ENCODE results near the gene TCERG1L.

Gene TCERG1L

GRCh38 chr10:131125511-131126225 is 185.9 kb downstream of the TCERG1L start:
- Histone ChIP-seq H3K9me3 (replicated peaks in 1 of 11) (peaks cover 14 to 22% (median 17%) of the 10 kb centered on the region in 11 experiments), H4K20me1 (no peaks in the 10 kb centered on the region; a peak in 1 of 22 replicates), H3K27me3 (peaks cover 0 to 6% (median 0%) of the 10 kb centered on the region in 11 experiments; a peak in 1 of 22 replicates), H3K9ac (peak overlapping the region in 2 of 11 experiments; percentile 50 to 69; a peak in 1 of 22 replicates), H3K27ac (peak overlapping the region in 2 of 11 experiments; percentile 67 to 73; a peak in 3 of 22 replicates), H3K4me3 (no peak overlapping the region), H3K36me3 (peaks cover 0 to 19% (median 6%) of the 10 kb centered on the region in 11 experiments; a peak in 8 of 22 replicates), H3K4me1 (peaks cover 25 to 80% (median 69%) of the 10 kb centered on the region in 10 experiments), H3K4me2 (peak overlapping the region; percentile 75 to 97 (median 89); a peak in 19 of 22 replicates)
- TF ChIP-seq Cebpa-rat (IDR thresholded peaks at IDR 0.05), result no peak

GRCh38 chr10:131124945-131125344 is 186.6 kb downstream of the TCERG1L start:
- peaks cover 20 to 80% (median 69%) of the 10 kb centered on the region in 10 experiments for H3K4me1 ChIP-seq
- H3K36me3 ChIP-seq, result peaks cover 0 to 19% (median 6%) of the 10 kb centered on the region in 11 experiments; a peak in 8 of 22 replicates
- H3K4me3 ChIP-seq, result no peak overlapping the region
- no peak overlapping the region; a peak in 1 of 22 replicates for H3K4me2 ChIP-seq
- TF ChIP-seq Cebpa-rat (IDR thresholded peaks at IDR 0.05), result no peak
- H3K9me3 ChIP-seq (replicated peaks in 1 of 11), result peaks cover 14 to 22% (median 17%) of the 10 kb centered on the region in 11 experiments
- peaks cover 0 to 6% (median 0%) of the 10 kb centered on the region in 11 experiments; a peak in 1 of 22 replicates for H3K27me3 ChIP-seq
- H3K27ac ChIP-seq, result no peak overlapping the region
- H3K9ac ChIP-seq, result no peak overlapping the region
- H4K20me1 ChIP-seq, result no peaks in the 10 kb centered on the region; a peak in 1 of 22 replicates

- Histone ChIP-seq H3K27ac (no peak overlapping the region), H4K20me1 (no peaks in the 10 kb centered on the region; a peak in 1 of 22 replicates), H3K9ac (no peak overlapping the region), H3K36me3 (peaks cover 0 to 19% (median 6%) of the 10 kb centered on the region in 11 experiments; a peak in 8 of 22 replicates), H3K4me3 (no peak overlapping the region), H3K27me3 (peaks cover 0 to 6% (median 0%) of the 10 kb centered on the region in 11 experiments; a peak in 1 of 22 replicates), H3K4me1 (peaks cover 20 to 80% (median 69%) of the 10 kb centered on the region in 10 experiments), H3K9me3 (replicated peaks in 1 of 11) (peaks cover 14 to 22% (median 17%) of the 10 kb centered on the region in 11 experiments), H3K4me2 (no peak overlapping the region)
- no peak for TF ChIP-seq Cebpa-rat (IDR thresholded peaks at IDR 0.05)
Observed at GRCh38 chr10:131123496-131123895, 188.0 kb downstream of the TCERG1L start.

GRCh38 chr10:131121511-131122035 is 189.9 kb downstream of the TCERG1L start:
- peaks cover 0 to 26% (median 6%) of the 10 kb centered on the region in 11 experiments; a peak in 8 of 22 replicates for H3K36me3 ChIP-seq
- no peak overlapping the region for H3K9ac ChIP-seq
- no peak overlapping the region for H3K27ac ChIP-seq
- no peaks in the 10 kb centered on the region; a peak in 2 of 22 replicates for H4K20me1 ChIP-seq
- no peak overlapping the region for H3K4me3 ChIP-seq
- H3K4me2 ChIP-seq, result peak overlapping the region in 8 of 11 experiments; percentile 48 to 78 (median 68); a peak in 16 of 22 replicates
- H3K9me3 ChIP-seq (replicated peaks in 1 of 11), result peaks cover 14 to 37% (median 21%) of the 10 kb centered on the region in 11 experiments
- peaks cover 3 to 80% (median 68%) of the 10 kb centered on the region in 10 experiments for H3K4me1 ChIP-seq
- H3K27me3 ChIP-seq, result peaks cover 0 to 6% (median 0%) of the 10 kb centered on the region in 11 experiments; a peak in 1 of 22 replicates
- no peak for TF ChIP-seq Cebpa-rat (IDR thresholded peaks at IDR 0.05)

GRCh38 chr10:131119626-131120355 is 191.7 kb downstream of the TCERG1L start:
- Histone ChIP-seq H3K9ac (no peak overlapping the region), H3K4me1 (peaks cover 0 to 84% (median 74%) of the 10 kb centered on the region in 10 experiments; a peak in 17 of 20 replicates), H3K27me3 (no peaks in the 10 kb centered on the region), H3K4me2 (peak overlapping the region in 8 of 11 experiments; percentile 33 to 78 (median 68); a peak in 16 of 22 replicates), H3K27ac (no peak overlapping the region), H4K20me1 (no peaks in the 10 kb centered on the region; a peak in 1 of 22 replicates), H3K9me3 (replicated peaks in 1 of 11) (peaks cover 14 to 44% (median 24%) of the 10 kb centered on the region in 11 experiments), H3K4me3 (no peak overlapping the region), H3K36me3 (peaks cover 0 to 30% (median 6%) of the 10 kb centered on the region in 11 experiments; a peak in 8 of 22 replicates)
- TF ChIP-seq Cebpa-rat (IDR thresholded peaks at IDR 0.05), result no peak

GRCh38 chr10:131117416-131118212 is 193.9 kb downstream of the TCERG1L start:
- H3K4me1 ChIP-seq, result peaks cover 0 to 94% (median 86%) of the 10 kb centered on the region in 10 experiments; a peak in 17 of 20 replicates
- H3K27me3 ChIP-seq, result no peaks in the 10 kb centered on the region
- H3K9ac ChIP-seq, result no peak overlapping the region
- H3K27ac ChIP-seq, result no peak overlapping the region
- no peak overlapping the region for H3K4me3 ChIP-seq
- no peak for TF ChIP-seq Cebpa-rat (IDR thresholded peaks at IDR 0.05)
- H4K20me1 ChIP-seq, result no peaks in the 10 kb centered on the region; a peak in 1 of 22 replicates
- H3K36me3 ChIP-seq, result peaks cover 0 to 18% (median 0%) of the 10 kb centered on the region in 11 experiments; a peak in 6 of 22 replicates
- H3K4me2 ChIP-seq, result peak overlapping the region in 7 of 11 experiments; percentile 37 to 78 (median 72); a peak in 12 of 22 replicates
- peaks cover 8 to 31% (median 15%) of the 10 kb centered on the region in 11 experiments; a peak in 21 of 22 replicates for H3K9me3 ChIP-seq (replicated peaks in 1 of 11)

- Histone ChIP-seq H3K9ac (no peak overlapping the region; a peak in 1 of 22 replicates), H4K20me1 (no peaks in the 10 kb centered on the region; a peak in 1 of 22 replicates), H3K36me3 (peaks cover 0 to 19% (median 0%) of the 10 kb centered on the region in 11 experiments; a peak in 4 of 22 replicates), H3K27me3 (no peaks in the 10 kb centered on the region), H3K4me1 (peaks cover 0 to 88% (median 83%) of the 10 kb centered on the region in 10 experiments; a peak in 17 of 20 replicates), H3K9me3 (replicated peaks in 1 of 11) (peaks cover 1 to 24% (median 8%) of the 10 kb centered on the region in 11 experiments; a peak in 13 of 22 replicates), H3K27ac (peak overlapping the region in 2 of 11 experiments; percentile 17 to 54; a peak in 2 of 22 replicates), H3K4me3 (no peak overlapping the region), H3K4me2 (peak overlapping the region in 9 of 11 experiments; percentile 35 to 78 (median 65); a peak in 16 of 22 replicates)
- no peak for TF ChIP-seq Cebpa-rat (IDR thresholded peaks at IDR 0.05)
Observed at GRCh38 chr10:131116991-131117375, 194.5 kb downstream of the TCERG1L start.

All from BLaER1 treated with 17β-estradiol and CSF1 and Interleukin-3, amounts not matched to agents 10 nM and 100 nM (cell line).